Measurements from ENCODE around the gene MAGI1. TPM values are rescaled to one million over a fixed set of nuclear protein-coding genes. Genes with fewer than 3 reads are reported as not detected.

Gene MAGI1
- total RNA-seq, 1 experiment from 2014 or later: 38.6 TPM

DNA sequence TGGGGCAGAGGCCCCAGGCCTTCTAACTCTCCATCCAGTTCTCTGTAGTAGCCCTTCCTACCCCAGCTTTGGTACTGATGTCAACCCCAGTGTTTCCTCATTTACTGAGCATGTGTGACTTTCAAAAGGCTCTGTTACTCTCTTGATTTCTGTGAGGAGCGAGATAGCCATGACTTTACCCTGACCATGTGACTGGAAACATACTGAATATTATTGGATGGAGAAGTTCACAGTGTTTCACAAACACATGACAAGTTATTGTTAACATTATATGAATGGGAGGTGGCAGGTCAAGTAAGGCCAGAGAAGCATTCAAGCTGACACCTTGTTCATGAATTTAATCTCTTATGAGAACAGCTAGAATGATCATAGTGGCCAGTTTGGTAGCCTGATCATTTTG is 53.7 kb downstream of the MAGI1 start (continued):
- TF ChIP-seq, protein P1, sequence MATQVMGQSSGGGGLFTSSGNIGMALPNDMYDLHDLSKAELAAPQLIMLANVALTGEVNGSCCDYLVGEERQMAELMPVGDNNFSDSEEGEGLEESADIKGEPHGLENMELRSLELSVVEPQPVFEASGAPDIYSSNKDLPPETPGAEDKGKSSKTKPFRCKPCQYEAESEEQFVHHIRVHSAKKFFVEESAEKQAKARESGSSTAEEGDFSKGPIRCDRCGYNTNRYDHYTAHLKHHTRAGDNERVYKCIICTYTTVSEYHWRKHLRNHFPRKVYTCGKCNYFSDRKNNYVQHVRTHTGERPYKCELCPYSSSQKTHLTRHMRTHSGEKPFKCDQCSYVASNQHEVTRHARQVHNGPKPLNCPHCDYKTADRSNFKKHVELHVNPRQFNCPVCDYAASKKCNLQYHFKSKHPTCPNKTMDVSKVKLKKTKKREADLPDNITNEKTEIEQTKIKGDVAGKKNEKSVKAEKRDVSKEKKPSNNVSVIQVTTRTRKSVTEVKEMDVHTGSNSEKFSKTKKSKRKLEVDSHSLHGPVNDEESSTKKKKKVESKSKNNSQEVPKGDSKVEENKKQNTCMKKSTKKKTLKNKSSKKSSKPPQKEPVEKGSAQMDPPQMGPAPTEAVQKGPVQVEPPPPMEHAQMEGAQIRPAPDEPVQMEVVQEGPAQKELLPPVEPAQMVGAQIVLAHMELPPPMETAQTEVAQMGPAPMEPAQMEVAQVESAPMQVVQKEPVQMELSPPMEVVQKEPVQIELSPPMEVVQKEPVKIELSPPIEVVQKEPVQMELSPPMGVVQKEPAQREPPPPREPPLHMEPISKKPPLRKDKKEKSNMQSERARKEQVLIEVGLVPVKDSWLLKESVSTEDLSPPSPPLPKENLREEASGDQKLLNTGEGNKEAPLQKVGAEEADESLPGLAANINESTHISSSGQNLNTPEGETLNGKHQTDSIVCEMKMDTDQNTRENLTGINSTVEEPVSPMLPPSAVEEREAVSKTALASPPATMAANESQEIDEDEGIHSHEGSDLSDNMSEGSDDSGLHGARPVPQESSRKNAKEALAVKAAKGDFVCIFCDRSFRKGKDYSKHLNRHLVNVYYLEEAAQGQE (IDR thresholded peaks at IDR 0.05; ENCODE audit: low read depth): no peak
- no peak for TF ChIP-seq POLR2A (IDR thresholded peaks at IDR 0.05; ENCODE audit: borderline replicate concordance, extremely low read depth, insufficient read depth, insufficient read length)
- TF ChIP-seq EGR1 (IDR thresholded peaks at IDR 0.05; ENCODE audit: low read depth): no peak
- TF ChIP-seq JUND (IDR thresholded peaks at IDR 0.05): no peak

GRCh38 chr3:65983100-65983499 is 55.6 kb downstream of the MAGI1 start:
- BruUV-seq (replicated peaks): no TSS peak
- ChIA-PET RAD21 (ENCODE audit: low non-redundant PET in 1 of 2, low total read pairs in 2 of 2, uncharacterized antibody in 2 of 2, unreplicated experiment in 2 of 2) (no interaction called here), POLR2A (no interaction called here), CTCF (no interaction called here)
- H3K27ac ChIP-seq (ENCODE audit: low read depth, low read length): no peak overlapping the region
- no peaks in the 10 kb centered on the region for H3K36me3 ChIP-seq (ENCODE audit: control insufficient read depth in 1 of 2, insufficient read depth in 2 of 2, low read length in 2 of 2)
- H4K20me1 ChIP-seq (ENCODE audit: insufficient read depth): no peaks in the 10 kb centered on the region
- H3K4me1 ChIP-seq (ENCODE audit: control insufficient read depth in 1 of 2, insufficient read depth in 2 of 2, low read length in 2 of 2): peaks cover 13 to 14% of the 10 kb centered on the region in 2 experiments; a peak in 3 of 4 replicates
- intact Hi-C loops (cut with micrococcal nuclease): no loop called here
- ATAC-seq (no peak), DNase-seq (ENCODE audit: low read depth, low spot score) (no peak)
- no peaks in the 10 kb centered on the region for H3K27me3 ChIP-seq (ENCODE audit: insufficient read depth, low read length)
- H3K9ac ChIP-seq (ENCODE audit: low read length): no peak overlapping the region
- no peak overlapping the region for H2AFZ ChIP-seq (ENCODE audit: low read depth, low read length, poor library complexity, severe bottlenecking)
- H3K4me3 ChIP-seq (replicated peaks in 1 of 2; ENCODE audit: low read depth in 1 of 2, low read length in 2 of 2): no peak overlapping the region
- no peaks in the 10 kb centered on the region for H3K9me2 ChIP-seq (ENCODE audit: insufficient read depth)
- H3K4me2 ChIP-seq (ENCODE audit: low read length): no peak overlapping the region
- no peaks in the 10 kb centered on the region for H3K79me2 ChIP-seq (ENCODE audit: insufficient read depth, low read length)
- H3K9me3 ChIP-seq (ENCODE audit: control insufficient read depth in 1 of 2, insufficient read depth in 1 of 2, low read depth in 1 of 2, low read length in 2 of 2): no peaks in the 10 kb centered on the region
- TF ChIP-seq EGR1 (IDR thresholded peaks at IDR 0.05; ENCODE audit: low read depth) (no peak), CTCF (IDR thresholded peaks at IDR 0.05 in 2 of 3, conservative IDR thresholded peaks at IDR 0.05 in 1 of 3; ENCODE audit: borderline replicate concordance in 1 of 3, insufficient read depth in 1 of 3, low read depth in 2 of 3, low read length in 2 of 3) (no peak), ZBTB33 (IDR thresholded peaks at IDR 0.05; ENCODE audit: extremely low read depth, insufficient replicate concordance, low read length) (no peak), EZH2phosphoT487 (IDR thresholded peaks at IDR 0.05; ENCODE audit: borderline replicate concordance) (no peak), YY1 (IDR thresholded peaks at IDR 0.05; ENCODE audit: extremely low read depth, insufficient replicate concordance, low read depth, low read length) (no peak), CEBPB (IDR thresholded peaks at IDR 0.05; ENCODE audit: low read depth) (no peak), MAX (IDR thresholded peaks at IDR 0.05) (no peak), JUND (IDR thresholded peaks at IDR 0.05) (no peak), POLR2AphosphoS5 (IDR thresholded peaks at IDR 0.05; ENCODE audit: low read depth, low read length) (no peak), ELF1 (IDR thresholded peaks at IDR 0.05; ENCODE audit: borderline replicate concordance, low read depth) (no peak), POLR2A (IDR thresholded peaks at IDR 0.05; ENCODE audit: borderline replicate concordance, extremely low read depth, insufficient read depth, insufficient read length) (no peak)
- TF ChIP-seq, protein P1 (IDR thresholded peaks at IDR 0.05; ENCODE audit: low read depth): no peak
